Thoracic aorta (tissue), 2 donors: ENCODE results near the gene THEMIS. TPM values are rescaled to one million over a fixed set of nuclear protein-coding genes. Genes with fewer than 3 reads are reported as not detected.

ENCODE experiments used
- ATAC-seq: fragments of 150-250 bp; one replicate; pipeline ENCODE4 v1.8.0; 2017; ENCODE audit warnings: low read depth; ENCODE audit not compliant: insufficient number of reproducible peaks, low FRiP score
- DNase-seq: peaks from one replicate; pipeline ENCODE4 v3.0.0-alpha.2; 2020; ENCODE audit warnings: low spot score
- H3K27ac ChIP-seq, 2 donors: fragments of 200-600 bp; sonication (generic); 1 replicate in 1 of 2; 2 replicates in 1 of 2; pipeline ENCODE4 v1.5.1; 2016; ENCODE audit warnings: mild to moderate bottlenecking in 2 of 2, moderate library complexity in 2 of 2
- H3K27me3 ChIP-seq: fragments of 200-600 bp; sonication (generic); replicated peaks from 2 replicates; pipeline ENCODE4 v1.6.0; 2016; ENCODE audit warnings: mild to moderate bottlenecking; ENCODE audit not compliant: insufficient read depth
- H3K36me3 ChIP-seq: fragments of 200-600 bp; sonication (generic); one replicate; pipeline ENCODE4 v1.5.1; 2016
- H3K4me1 ChIP-seq, 2 donors: fragments of 200-600 bp; sonication (generic); 1 replicate in 1 of 2; 2 replicates in 1 of 2; pipeline versions ENCODE4 v1.5.1 to v1.6.0; 2016; ENCODE audit warnings: low read depth in 2 of 2, mild to moderate bottlenecking in 1 of 2; ENCODE audit not compliant: control insufficient read depth in 1 of 2
- H3K4me3 ChIP-seq: fragments of 200-600 bp; sonication (generic); 2 replicates; pipeline ENCODE4 v1.5.1; 2016; ENCODE audit warnings: mild to moderate bottlenecking
- H3K9me3 ChIP-seq: fragments of 200-600 bp; sonication (generic); 2 replicates; pipeline ENCODE4 v1.5.1; 2016
- CTCF ChIP-seq: fragments of 200-600 bp; sonication (generic); IDR thresholded peaks from one replicate; pipeline ENCODE4 v1.5.1; 2019; ENCODE audit warnings: antibody characterized with exemption
- total RNA-seq, 2 donors: library from RNA; depleted of rRNA; stranded (reverse); fragments of >200 nt; gene quantifications; one replicate each; pipeline versions ENCODE4 v1.1.0 to v1.2.3, GENCODE V29; 2016

THEMIS gene
- total RNA-seq, 2 donors from 2014 or later, result 1.6 to 1.9 TPM

GRCh38 chr6:127732927-127733326 lies 167.9 kb downstream of the THEMIS start:
- Histone ChIP-seq H3K9me3 (no peaks in the 10 kb centered on the region), H3K4me1 (no peaks in the 10 kb centered on the region), H3K36me3 (no peaks in the 10 kb centered on the region), H3K4me3 (no peak overlapping the region), H3K27me3 (no peaks in the 10 kb centered on the region), H3K27ac (no peak overlapping the region)
- TF ChIP-seq CTCF, result no peak
- ATAC-seq (no peak), DNase-seq (no peak)

GRCh38 chr6:127727260-127727953 lies 173.5 kb downstream of the THEMIS start:
- Histone ChIP-seq H3K9me3 (no peaks in the 10 kb centered on the region), H3K4me1 (no peaks in the 10 kb centered on the region), H3K4me3 (no peak overlapping the region), H3K27ac (no peak overlapping the region), H3K36me3 (no peaks in the 10 kb centered on the region), H3K27me3 (no peaks in the 10 kb centered on the region)
- no peak for TF ChIP-seq CTCF
- no peak for ATAC-seq
- DNase-seq, result no peak

- Histone ChIP-seq H3K9me3 (no peaks in the 10 kb centered on the region), H3K4me3 (no peak overlapping the region), H3K27me3 (no peaks in the 10 kb centered on the region), H3K27ac (no peak overlapping the region), H3K36me3 (no peaks in the 10 kb centered on the region), H3K4me1 (no peaks in the 10 kb centered on the region)
- DNase-seq (no peak), ATAC-seq (no peak)
- TF ChIP-seq CTCF, result no peak
Measured at GRCh38 chr6:127725821-127726220, 175.0 kb downstream of the THEMIS start.

GRCh38 chr6:127718694-127719093 lies 182.2 kb downstream of the THEMIS start:
- no peak for TF ChIP-seq CTCF
- Histone ChIP-seq H3K27ac (no peak overlapping the region), H3K9me3 (no peaks in the 10 kb centered on the region), H3K4me1 (no peaks in the 10 kb centered on the region), H3K4me3 (no peak overlapping the region), H3K36me3 (no peaks in the 10 kb centered on the region), H3K27me3 (no peaks in the 10 kb centered on the region)
- ATAC-seq (no peak), DNase-seq (no peak)

GRCh38 chr6:127717384-127717783 lies 183.5 kb downstream of the THEMIS start:
- Histone ChIP-seq H3K36me3 (no peaks in the 10 kb centered on the region), H3K4me3 (no peak overlapping the region), H3K27ac (no peak overlapping the region), H3K4me1 (no peaks in the 10 kb centered on the region), H3K9me3 (no peaks in the 10 kb centered on the region), H3K27me3 (no peaks in the 10 kb centered on the region)
- no peak for TF ChIP-seq CTCF
- ATAC-seq (no peak), DNase-seq (no peak)
